ENCODE data around the gene LAMB3. TPM values are rescaled to one million over a fixed set of nuclear protein-coding genes. Genes with fewer than 3 reads are reported as not detected.

Gene LAMB3
- polyA plus RNA-seq, 5 donors = 36.5 to 99.7 (median 57.8) TPM

DNA sequence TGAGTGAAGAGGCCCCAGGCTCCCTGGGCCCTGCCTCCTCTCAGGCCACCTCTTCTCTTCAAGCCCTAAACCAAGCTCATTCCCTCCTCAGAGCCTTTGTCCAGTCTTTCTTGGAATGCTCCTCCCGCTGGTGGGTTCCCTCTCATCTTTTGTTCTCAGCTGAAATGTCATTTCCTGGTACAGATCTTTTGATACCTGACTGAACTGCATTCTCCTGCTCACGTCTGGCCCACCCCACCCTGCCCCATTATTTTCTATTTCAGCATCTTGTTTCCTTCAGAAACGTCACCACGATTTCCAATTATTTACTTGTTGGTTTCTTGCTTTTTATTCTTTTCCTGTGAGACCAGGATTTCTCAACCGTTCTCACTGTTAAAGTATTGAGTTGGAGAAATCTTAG, 16.4 kb downstream of the LAMB3 start:
- DNase-seq = no peak

DNA sequence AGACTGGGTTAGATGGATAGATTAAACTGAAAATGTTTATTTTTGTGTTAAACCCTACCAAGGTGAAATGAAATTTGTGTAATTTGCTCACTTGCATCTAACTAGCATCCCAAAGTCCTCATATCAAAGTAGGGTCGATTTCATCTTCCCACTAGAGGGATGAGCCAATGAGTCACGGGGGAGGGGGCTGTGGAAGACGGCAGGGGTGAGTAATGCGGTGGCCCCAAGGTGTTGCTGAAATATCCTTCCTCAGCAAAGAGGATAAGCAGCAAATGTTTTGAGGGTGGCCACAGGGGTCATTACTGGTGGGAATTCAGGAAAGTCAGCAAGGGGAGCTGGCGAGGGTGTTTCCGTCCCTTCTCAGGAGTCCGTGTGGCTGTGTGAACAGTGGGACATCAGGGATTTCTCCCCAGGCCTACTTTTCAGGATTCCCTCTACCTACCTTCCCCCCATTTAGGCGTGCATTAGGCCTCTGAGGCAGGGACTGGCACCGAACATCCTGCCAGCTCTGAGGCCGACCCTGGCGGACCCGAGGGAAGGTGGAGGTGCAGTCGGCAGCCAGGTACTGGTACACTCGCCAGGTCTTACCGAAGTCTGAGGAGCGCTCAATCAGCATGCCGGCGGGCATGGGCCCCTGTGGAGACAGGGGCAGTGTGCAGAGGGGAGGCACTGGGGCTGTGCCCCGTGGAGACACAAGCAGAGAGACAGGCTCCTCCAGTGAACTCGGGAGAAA, 18.1 kb downstream of the LAMB3 start:
- DNase-seq = no peak

DNA sequence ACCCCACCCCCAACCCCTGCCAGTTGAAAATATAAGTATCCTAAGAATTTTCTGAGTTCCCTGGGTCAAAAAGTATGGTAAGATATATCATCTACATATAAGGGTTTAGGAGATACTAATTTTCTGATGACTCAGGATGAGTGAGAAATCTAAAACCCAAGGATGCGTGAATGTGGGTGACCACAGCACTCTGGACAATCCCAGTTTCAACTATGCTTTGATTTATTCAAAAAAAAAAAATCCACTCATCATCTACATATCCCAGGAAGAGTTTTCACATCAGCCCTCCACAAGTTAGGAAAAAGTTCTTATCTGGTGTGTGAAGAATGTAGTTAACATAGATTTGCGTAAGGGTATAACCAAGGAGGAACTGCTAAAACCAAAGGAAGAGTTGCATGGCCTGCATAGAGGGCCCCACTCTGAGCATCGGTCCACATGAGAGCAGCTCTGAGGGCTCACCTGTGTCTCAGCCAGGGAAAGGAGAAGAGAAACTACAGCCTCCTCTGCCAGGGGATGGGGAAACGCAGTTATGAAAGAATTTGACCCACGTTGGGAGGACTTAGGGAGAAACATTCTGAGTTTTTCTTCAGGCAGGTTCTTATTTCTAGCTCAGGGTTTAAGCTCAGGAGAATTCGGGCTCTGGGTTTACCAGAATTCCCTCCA, 18.8 kb downstream of the LAMB3 start:
- DNase-seq = no peak

DNA sequence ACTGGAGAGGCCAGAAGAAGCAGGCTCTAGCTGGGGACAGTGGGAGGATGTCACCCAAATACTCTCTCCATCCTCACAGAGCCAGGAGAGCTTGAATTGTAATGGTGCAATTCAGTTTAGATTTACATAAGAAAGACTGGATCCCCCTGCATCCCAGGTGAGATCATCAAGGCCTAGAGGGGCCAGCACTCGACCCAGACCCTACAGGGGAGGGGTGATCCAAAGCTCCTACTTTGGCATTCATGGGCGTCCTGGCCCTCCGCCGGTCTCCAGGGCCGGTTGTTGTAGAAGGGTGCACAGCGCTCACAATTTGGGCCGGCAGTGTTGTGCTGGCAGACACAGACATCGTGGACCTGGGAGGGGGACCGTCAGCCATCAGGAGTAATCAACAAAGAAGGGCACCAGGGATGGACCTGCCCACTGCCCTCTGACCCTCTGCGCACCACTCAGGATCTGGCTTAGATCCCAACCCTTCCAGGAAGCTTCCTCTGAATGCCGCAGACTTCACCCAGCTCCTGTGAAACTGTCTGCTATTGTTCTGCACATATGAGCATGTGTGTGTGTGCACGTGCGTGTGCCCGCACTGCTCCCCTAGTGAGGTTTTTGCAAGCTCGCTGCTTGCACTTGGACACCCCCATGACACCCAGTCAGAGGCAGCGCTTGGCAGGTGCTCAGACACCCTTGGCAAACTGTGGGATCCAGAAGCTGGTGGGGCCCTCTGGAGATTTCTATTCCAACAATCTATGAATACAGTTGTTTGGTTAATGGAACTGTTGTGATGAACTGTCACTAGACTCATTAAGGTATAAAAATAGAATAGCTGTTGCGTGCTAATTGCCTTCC, 21.6 kb downstream of the LAMB3 start:
- DNase-seq = no peak

DNA sequence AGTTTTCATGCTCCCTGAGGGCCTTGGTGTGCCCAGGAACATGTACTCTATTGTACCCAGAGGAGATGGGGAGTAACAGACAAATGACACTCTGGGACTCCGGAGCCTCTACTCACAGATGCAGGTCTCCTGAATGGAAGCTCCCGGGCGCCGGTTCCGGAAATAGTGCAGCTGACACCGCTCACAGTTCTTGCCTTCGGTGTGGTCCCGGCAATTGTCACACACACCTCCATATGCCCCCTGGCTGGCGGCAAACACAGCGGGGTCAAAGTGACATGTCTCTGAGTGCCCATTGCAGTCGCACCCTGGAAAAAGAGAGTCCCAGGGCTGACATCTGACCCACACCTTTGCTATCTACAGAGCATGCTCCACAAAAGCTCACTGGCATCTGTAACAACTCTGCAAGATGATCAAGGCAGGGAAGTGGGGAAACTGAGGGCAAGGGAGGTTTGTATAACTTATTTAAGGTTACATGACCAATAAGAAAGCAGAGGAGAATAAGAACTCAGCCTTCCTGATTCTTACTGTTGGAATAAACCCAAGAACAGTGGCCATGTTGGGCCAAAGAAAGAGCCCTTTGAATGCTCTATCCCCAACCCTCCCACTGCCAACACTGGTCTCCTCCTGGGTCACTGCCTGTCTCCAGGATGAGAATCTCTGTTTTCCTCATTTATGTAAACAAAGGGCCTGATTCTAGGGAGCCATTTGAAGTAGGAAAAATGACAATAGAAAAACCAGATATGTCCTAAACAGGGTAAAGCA, 22.4 kb downstream of the LAMB3 start:
- no peak for DNase-seq

DNA sequence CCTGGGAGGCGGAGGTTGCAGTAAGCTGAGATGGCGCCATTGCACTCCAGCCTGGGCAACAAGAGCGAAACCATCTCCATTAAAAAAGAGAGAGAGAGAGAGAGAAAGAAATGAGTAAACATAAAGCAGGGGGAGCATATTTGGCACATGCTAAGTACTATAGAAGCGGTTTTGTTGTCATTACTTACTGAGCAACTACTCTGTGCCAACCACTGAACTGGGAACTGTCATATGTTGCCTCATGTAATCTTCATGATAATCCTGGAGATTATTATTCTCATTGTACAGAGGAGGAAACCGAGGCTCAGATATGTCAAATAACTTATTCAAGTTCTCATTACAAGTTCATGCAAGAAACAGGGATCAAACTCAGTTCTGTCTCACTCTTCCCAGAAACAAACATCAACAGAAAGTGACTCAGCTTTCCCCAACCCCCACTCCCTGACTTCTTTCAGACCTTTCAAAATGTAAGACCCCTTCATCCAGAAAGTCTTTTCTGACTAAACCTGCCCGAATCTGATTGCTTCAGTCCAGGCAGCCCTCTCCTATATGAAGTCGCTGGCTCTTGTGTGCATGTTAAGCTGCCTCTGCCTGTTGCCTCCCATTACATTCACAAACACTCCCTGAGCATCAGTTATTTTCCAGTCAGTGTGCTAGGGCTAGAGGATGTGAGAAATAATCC, 23.5 kb downstream of the LAMB3 start:
- no peak for DNase-seq

DNA sequence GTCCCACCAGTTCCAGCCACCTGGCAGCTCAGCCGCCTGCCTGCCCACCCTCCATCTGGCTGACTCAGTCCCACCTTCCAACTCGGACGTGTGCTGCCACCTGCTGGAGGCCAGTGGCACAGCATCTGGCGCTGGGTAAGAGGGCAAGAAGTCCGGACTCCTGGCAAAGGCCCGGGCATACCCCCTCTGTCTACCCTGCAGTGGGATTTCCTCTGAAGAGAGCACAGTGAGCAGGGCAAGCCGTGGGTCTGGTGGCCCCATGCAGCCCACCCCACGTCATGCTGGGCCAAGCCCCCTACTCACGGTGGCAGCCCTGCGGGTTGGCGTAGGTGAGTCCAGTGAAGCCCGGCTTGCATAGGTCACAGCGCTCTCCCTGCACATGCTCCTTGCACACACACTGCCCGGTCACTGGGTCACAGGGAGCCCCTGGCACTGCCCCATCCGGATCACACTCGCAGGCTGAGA, 24.5 kb downstream of the LAMB3 start:
- peak; percentile 31 to 62 for DNase-seq

DNA sequence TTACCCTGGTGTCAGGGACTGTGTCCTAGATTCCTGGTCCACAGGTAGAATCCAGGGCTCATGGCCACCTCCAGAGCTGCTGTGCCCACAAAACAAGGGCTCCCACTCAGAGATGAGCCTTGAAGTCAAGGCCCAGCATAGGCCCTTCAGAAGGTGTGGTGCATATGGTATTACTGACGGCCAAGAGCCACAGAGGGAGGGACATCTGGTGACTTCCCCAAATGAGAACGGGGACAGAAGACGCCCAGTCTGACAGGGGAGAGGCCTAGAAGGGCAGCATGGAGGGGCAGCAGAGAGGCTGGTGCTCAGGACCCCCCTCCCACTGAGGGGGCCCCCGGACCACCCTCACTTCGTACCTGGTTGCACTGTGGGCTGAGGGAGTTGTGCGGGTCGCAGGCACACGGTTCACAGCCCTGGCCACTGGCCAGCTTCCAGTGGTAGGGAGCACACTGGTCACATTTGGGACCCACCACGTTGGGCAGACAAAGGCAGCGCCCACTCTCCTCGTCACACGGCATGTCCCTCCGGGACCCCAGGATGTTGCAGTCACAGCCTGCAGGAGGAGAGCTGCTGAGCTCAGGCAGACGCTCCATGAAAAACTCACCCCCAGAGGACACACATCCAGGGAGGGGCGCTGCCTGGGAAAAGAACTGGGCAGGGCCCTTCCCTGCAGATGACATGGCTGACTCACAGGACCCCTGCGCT, 25.0 kb downstream of the LAMB3 start:
- DNase-seq = no peak

DNA sequence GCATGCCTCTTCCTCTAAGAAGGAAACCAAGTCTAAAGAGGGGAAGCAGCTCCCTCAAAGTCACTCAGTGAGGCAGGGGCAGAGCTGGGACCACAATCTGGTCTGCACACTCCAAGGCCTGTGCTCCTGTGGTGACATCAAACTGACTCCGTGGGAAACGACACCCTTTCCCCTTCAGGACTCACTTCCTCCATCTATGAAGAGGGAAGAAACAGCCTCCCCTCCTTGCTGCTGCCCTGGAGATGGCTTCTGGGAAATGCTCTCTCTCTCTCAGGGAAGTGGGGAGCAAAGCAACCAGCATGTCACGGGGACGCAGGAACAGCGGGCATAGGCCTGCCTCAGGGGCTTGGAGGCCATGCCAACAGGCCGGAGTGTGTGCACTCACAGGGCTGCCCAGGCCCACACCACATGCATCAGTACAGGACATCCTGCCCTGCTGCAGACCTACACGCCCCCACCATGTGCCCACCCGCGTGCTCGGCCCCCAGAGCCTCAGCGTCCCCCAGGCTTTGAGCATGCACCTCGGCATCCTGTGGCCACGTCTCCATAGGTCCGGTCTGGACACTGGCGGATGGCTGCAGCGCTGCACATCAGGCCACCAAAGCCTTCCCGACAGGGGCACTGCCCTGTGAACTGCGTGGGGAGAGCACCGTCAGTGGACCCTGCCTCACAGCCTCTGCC, 25.7 kb downstream of the LAMB3 start:
- DNase-seq = no peak

DNA sequence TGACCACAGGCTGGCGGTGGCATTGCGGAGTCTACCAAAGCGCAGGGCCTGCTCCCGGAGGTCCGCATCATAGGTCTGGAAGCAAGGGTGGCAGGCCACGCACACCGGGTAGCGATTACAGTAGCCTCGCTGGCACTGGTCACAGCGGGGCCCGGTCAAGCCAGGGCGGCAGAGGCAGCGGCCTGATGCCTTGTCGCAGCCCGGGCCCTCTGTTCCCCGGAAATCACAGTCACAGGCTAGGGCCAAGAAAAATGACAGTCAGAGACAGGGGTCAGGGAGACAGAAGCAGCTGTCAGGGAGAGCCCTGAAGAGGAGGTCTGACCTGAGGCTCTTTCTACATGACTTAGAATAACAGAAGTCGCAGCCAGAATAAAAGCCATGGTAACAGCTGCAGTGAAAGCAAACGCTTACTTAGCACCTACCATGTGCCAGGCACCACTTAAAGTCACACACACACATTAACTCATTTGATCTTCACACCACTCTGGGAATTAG, 26.4 kb downstream of the LAMB3 start:
- no peak for DNase-seq

DNA sequence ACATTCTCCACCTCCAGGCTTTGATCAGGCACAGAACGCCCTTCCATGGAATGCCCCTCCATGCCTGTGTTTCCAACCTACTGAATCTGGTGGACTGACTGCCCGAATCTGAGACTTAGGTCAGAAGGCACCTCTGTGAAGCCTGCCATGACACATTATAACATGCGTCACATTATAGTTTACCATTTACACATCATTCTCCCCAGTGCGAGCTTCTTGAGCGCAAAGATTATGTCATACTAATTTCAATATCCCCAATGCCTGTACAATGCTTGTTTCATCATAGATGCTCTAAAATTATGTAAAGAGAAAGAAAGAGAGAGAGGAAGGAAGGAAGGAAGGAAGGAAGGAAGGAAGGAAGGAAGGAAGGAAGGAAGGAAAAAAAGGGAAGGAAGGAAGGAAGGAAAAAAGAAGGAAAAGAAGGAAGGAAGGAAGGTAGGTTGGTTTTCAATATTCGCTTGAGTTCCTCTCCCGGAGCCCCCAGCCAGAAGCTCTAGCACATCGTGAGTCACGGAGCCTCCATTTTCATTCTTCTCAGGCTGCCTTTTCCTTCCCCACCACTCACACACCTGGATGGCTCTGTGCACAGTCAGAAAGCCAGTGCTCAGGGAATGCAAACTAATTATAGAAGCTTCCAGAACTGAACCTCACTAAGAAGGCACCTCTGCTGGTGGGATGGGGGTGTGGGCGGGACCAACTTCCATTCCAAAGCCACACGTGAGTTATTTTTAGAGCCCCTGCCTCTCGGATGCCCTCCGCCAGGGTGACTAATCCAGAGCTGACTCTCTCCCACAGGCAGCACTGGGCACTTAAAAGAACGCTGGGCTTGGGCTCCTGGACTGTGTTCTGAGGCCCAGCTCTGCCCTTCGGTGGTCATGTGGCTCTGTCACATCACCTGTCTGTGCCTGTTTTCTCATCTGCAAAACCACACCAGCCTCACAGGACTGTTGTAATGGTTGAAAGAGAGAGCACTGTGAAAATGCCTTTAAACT, 27.4 kb downstream of the LAMB3 start:
- no peak for DNase-seq

DNA sequence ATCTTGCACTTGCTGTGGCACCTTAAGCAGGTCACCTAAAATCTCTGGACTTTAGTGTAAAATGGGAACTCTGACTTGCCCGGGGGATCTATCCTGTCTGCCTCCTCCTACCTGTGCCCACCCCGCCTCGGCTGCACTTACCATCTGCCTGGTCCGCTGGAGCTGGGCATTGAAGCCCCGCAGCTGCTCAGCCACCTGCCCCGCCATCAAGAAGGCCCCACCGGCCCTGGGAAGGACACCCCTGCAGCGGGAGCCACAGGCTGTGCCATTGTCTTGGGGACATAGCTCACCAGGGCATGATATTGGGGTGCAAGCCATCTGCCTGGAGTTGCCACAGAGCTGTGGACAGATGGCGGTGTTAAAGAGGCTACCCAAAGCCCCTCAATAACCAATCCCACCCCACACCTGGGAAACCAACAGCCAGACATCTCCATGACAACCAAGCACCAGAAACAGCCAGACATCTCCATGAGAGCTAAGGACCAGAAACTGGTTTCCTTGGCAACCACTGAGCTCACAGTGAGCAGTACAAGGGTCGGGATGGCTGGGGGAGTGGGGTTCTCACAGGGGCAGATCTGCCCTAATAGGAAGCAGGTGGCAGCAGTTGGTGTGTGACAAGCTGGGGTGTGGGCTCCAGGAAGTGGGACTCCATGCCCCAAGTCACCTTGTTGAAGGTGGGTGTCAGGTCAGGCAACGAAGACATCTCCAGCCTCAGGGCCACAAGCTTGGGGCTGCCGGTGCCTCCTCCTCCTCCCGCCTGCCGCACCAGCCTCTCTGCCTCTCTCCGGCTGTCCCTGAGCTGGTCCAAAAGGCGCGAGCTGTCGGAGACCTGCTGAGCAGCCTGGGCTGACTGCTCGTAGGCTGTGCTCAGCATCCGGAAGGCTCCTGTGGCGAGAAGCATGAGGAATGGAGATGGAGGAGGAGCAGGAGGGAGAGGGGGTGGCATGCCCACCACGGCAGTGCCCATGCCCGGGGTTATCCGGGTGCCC, 29.1 kb downstream of the LAMB3 start:
- DNase-seq = no peak

DNA sequence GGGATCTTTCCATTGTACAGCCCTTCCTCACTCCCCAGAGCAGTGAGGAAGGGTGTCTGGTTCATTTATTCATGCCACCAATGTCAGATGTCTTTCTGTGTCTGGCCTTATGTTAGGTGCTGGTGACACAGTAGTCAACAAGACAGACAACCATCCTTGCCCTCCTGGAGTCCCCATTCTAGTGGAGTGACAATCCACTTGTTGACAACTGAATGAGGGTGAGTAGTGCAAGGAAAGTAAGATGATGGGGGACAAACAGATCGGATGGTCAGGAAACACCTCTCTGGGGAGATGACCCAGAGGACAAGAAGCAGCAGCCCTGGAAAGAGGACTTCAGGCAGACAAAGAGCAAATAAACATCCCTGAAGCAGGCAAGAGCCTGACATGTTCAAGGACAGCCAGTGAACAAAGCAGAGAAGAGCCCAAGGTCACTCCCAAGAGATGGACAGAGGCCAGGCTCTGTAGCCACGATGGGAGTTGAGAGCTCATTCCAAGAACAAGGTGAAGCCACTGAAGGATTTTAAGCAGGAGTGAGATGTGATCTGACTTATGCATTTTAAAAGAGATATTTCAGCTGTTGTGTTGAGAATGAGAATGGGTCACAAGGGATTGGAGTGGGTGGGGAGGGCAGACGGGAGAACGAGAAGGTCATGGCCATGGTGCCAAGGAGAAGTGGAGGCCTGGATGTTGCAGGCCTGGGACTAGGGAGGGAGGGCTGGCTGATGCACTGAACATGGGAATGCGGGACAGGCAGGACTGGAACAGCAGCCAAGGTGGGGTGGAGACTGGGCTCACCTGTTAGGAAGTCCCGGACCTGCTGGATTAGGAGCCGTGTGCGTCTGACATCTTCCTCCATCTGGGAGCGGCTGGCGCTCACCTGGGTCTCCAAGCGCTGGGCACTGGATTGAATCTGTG, 30.2 kb downstream of the LAMB3 start:
- DNase-seq = no peak

DNA sequence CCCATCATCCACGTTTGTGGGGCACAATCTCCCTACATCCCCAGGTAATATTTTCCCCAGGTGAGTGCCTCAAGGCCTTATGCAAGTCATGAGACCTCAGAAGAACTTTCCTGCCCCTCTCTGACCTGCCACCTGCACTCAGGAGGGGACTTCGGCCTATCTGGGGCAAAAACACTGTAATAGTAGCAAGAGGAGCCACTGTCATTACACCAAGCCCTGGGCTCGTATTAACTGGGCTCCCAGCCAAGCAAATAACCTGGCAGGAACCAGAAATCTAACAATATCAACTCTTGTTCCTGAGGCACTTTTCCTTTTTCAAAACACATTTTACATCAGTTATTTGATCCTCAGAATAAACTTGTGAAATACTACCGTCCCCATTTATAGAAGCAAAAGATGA, 30.9 kb downstream of the LAMB3 start:
- no peak for DNase-seq

DNA sequence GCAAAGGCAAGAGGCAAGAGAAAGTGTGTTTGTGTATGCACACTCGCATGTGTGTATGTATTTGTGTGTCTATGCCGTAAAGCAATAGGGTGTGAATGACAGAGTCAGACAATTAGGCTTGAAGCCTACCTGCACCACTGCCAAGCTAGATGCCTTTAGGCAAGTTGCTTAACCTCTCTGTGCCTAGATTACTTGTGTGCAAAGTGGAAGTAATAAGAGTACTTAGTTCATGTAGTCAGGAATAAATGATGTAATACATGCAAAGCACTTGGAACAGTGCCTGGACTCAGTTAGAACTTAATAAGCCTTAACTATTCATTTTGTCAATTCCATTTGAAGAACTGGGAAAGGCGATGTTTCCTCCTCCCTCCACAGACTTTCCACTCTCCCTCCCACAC, 31.7 kb downstream of the LAMB3 start:
- DNase-seq = no peak
